ENCODE data around the gene MTM1.

DNA sequence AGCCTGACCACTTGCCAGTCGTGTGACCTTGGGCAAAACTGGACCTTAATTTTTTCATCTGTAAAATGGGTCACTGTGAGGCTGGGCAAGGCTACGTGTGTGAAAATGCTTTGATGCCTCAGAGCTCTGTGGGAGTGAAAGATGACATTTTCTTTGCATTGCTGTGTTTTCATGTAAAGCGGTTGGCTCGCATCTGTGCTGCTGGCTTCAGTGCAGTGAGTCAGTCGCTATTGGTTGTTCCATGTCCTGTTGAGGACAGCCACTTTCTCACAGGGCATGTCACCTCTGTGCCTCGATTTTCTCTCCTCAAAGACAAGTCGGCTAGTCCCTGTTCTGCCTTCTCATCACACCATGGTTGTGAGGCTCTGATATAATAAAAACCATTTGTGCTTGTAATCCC lies 129.2 kb downstream of the MTM1 start:
- TF ChIP-seq, protein P1, sequence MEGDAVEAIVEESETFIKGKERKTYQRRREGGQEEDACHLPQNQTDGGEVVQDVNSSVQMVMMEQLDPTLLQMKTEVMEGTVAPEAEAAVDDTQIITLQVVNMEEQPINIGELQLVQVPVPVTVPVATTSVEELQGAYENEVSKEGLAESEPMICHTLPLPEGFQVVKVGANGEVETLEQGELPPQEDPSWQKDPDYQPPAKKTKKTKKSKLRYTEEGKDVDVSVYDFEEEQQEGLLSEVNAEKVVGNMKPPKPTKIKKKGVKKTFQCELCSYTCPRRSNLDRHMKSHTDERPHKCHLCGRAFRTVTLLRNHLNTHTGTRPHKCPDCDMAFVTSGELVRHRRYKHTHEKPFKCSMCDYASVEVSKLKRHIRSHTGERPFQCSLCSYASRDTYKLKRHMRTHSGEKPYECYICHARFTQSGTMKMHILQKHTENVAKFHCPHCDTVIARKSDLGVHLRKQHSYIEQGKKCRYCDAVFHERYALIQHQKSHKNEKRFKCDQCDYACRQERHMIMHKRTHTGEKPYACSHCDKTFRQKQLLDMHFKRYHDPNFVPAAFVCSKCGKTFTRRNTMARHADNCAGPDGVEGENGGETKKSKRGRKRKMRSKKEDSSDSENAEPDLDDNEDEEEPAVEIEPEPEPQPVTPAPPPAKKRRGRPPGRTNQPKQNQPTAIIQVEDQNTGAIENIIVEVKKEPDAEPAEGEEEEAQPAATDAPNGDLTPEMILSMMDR (IDR thresholded peaks at IDR 0.05; ENCODE audit: low read depth, low read length), result no peak
- TF ChIP-seq EZH2phosphoT487 (IDR thresholded peaks at IDR 0.05; ENCODE audit: low read depth), result no peak

All from OCI-LY3 (cell line).